ENCODE data around the gene TRMT2A.

Gene TRMT2A

GRCh38 chr22:20105456-20106204 is 11.4 kb downstream of the TRMT2A start:
- no peak for ATAC-seq

GRCh38 chr22:20102203-20102780 is 14.7 kb downstream of the TRMT2A start:
- ATAC-seq = no peak

- no peak for ATAC-seq
Observed at GRCh38 chr22:20101638-20102037, 15.4 kb downstream of the TRMT2A start.

- ATAC-seq = no peak
Observed at GRCh38 chr22:20099099-20099711, 17.8 kb downstream of the TRMT2A start.

GRCh38 chr22:20096574-20097420 is 20.2 kb downstream of the TRMT2A start:
- ATAC-seq = no peak

- ATAC-seq = peak; percentile 60 to 70
Observed at GRCh38 chr22:20095521-20095920, 21.5 kb downstream of the TRMT2A start.

- no peak for ATAC-seq
Observed at GRCh38 chr22:20094197-20094807, 22.7 kb downstream of the TRMT2A start.

GRCh38 chr22:20093418-20094196 is 23.4 kb downstream of the TRMT2A start:
- no peak for ATAC-seq

GRCh38 chr22:20092477-20092854 is 24.6 kb downstream of the TRMT2A start:
- ATAC-seq = peak in 1 of 2 donors; percentile 34

- no peak for ATAC-seq
Observed at GRCh38 chr22:20091690-20092476, 25.1 kb downstream of the TRMT2A start.

GRCh38 chr22:20090730-20091240 is 26.2 kb downstream of the TRMT2A start:
- peak; percentile 39 to 54 for ATAC-seq

- no peak for ATAC-seq
Observed at GRCh38 chr22:20089977-20090729, 26.9 kb downstream of the TRMT2A start.

GRCh38 chr22:20089226-20089976 is 27.6 kb downstream of the TRMT2A start:
- no peak for ATAC-seq

GRCh38 chr22:20088263-20088648 is 28.8 kb downstream of the TRMT2A start:
- ATAC-seq = no peak

- ATAC-seq = no peak
Observed at GRCh38 chr22:20087319-20088262, 29.4 kb downstream of the TRMT2A start.

GRCh38 chr22:20086763-20087162 is 30.3 kb downstream of the TRMT2A start:
- no peak for ATAC-seq

GRCh38 chr22:20086101-20086599 is 30.9 kb downstream of the TRMT2A start:
- ATAC-seq = no peak

GRCh38 chr22:20085651-20086050 is 31.4 kb downstream of the TRMT2A start:
- no peak for ATAC-seq
